Activated CD8-positive, alpha-beta T cell treated with anti-CD3 and anti-CD28 coated beads for 36 hours (primary cell): ENCODE data around the gene JOSD1. TPM values are rescaled to one million over a fixed set of nuclear protein-coding genes. Genes with fewer than 3 reads are reported as not detected.

Experiments
- ATAC-seq: fragments of 200-7000 bp; cut with Tn5 transposase; one replicate; pipeline ENCODE4 v1.10.0; 2021; ENCODE audit warnings: mild to moderate bottlenecking, moderate library complexity
- CTCF ChIA-PET: fragments of 350-600 bp; sonication (Branson Sonifier 250); formaldehyde crosslinking; loops from one replicate; lab custom pipeline; 2021; ENCODE audit warnings: antibody characterized with exemption; lab: Charles Lee
- POLR2A ChIA-PET: fragments of 350-600 bp; sonication (Branson Sonifier 250); formaldehyde crosslinking; loops from one replicate; lab custom pipeline; 2021; ENCODE audit warnings: antibody characterized with exemption; lab: Charles Lee
- DNase-seq: peaks from one replicate; pipeline ENCODE4 v3.0.0-alpha.2; 2020
- H3K27ac Mint-ChIP-seq: one replicate; pipeline ENCODE4 v1.8.0; 2021; ENCODE audit warnings: mild to moderate bottlenecking, mixed read lengths
- H3K27me3 Mint-ChIP-seq: one replicate; pipeline ENCODE4 v1.8.0; 2021; ENCODE audit warnings: mixed read lengths
- H3K36me3 Mint-ChIP-seq: one replicate; pipeline ENCODE4 v1.8.0; 2021; ENCODE audit warnings: low read depth, mixed read lengths
- H3K4me1 Mint-ChIP-seq: one replicate; pipeline ENCODE4 v1.8.0; 2021; ENCODE audit warnings: low read depth, mixed read lengths
- H3K4me3 Mint-ChIP-seq: one replicate; pipeline ENCODE4 v1.8.0; 2021; ENCODE audit warnings: mild to moderate bottlenecking, moderate library complexity, mixed read lengths
- H3K9me3 Mint-ChIP-seq: one replicate; pipeline ENCODE4 v1.8.0; 2021; ENCODE audit warnings: mixed read lengths
- CTCF ChIP-seq: fragments of 200-600 bp; IDR thresholded peaks from one replicate; pipeline ENCODE4 v1.8.0; 2022; ENCODE audit warnings: antibody characterized with exemption, mild to moderate bottlenecking
- intact Hi-C: fragments of 100-400 bp; cut with micrococcal nuclease; formaldehyde crosslinking; loops from one replicate; pipeline ENCODE4 v1.10.0; 2022
- total RNA-seq, 2 experiments: library from RNA; stranded (reverse); gene quantifications; one replicate each; pipeline ENCODE4 v1.2.3, GENCODE V29; 2021

JOSD1 gene
- total RNA-seq, 2 experiments from 2014 or later = 84.7 to 88.1 TPM

- Mint-ChIP-seq H3K9me3 (no peaks in the 10 kb centered on the region), H3K4me3 (no peak overlapping the region), H3K27me3 (no peaks in the 10 kb centered on the region), H3K4me1 (peaks cover 28% of the 10 kb centered on the region), H3K27ac (peak overlapping the region; percentile 78), H3K36me3 (peaks cover 69% of the 10 kb centered on the region)
- intact Hi-C loops = no loop called here
- ATAC-seq (no peak), DNase-seq (no peak)
- ChIA-PET POLR2A (interaction anchor here (40.0 kb wide), 1 partner anchor 21 kb away, joined by 905 read pairs; the partner anchor contains the start of gene GTPBP1), CTCF (interaction anchor here (4.0 to 4.5 kb wide), 2 partner anchors 12 to 20 kb away, joined by 15 to 33 read pairs; no protein-coding TSS in a partner anchor)
- TF ChIP-seq CTCF = no peak
Measured at GRCh38 chr22:38744981-38745380, 44.2 kb upstream of the JOSD1 start.

GRCh38 chr22:38742176-38742942 is 41.6 kb upstream of the JOSD1 start:
- intact Hi-C loops = no loop called here
- no peak for DNase-seq
- POLR2A ChIA-PET = interaction anchor here (40.0 to 41.0 kb wide), 2 partner anchors 1 to 18 kb away, joined by 905 read pairs; partner anchors contain the start of genes GTPBP1 and SUN2
- H3K9me3 Mint-ChIP-seq = no peaks in the 10 kb centered on the region
- H3K4me3 Mint-ChIP-seq = no peak overlapping the region
- ATAC-seq = no peak
- H3K27ac Mint-ChIP-seq = peak overlapping the region; percentile 52
- H3K4me1 Mint-ChIP-seq = peaks cover 24% of the 10 kb centered on the region
- CTCF ChIA-PET = interaction anchor here (0.7 to 2.4 kb wide), 4 partner anchors 9 to 17 kb away, joined by 3 to 18 read pairs (median 3); no protein-coding TSS in a partner anchor
- H3K27me3 Mint-ChIP-seq = no peaks in the 10 kb centered on the region
- no peak for TF ChIP-seq CTCF
- peaks cover 63% of the 10 kb centered on the region for H3K36me3 Mint-ChIP-seq

- intact Hi-C loops = no loop called here
- Mint-ChIP-seq H3K4me3 (no peak overlapping the region), H3K27ac (peak overlapping the region; percentile 63), H3K36me3 (peaks cover 70% of the 10 kb centered on the region), H3K4me1 (peaks cover 29% of the 10 kb centered on the region), H3K9me3 (no peaks in the 10 kb centered on the region), H3K27me3 (no peaks in the 10 kb centered on the region)
- CTCF ChIA-PET = interaction anchor here (1.3 to 2.4 kb wide), 2 partner anchors 8 to 16 kb away, joined by 3 to 18 read pairs; no protein-coding TSS in a partner anchor
- POLR2A ChIA-PET = interaction anchor here (40.0 to 41.0 kb wide), 2 partner anchors 0 to 18 kb away, joined by 905 read pairs; partner anchors contain the start of genes GTPBP1 and SUN2
- no peak for TF ChIP-seq CTCF
- ATAC-seq (no peak), DNase-seq (no peak)
Measured at GRCh38 chr22:38741576-38741975, 40.8 kb upstream of the JOSD1 start.

GRCh38 chr22:38741166-38741565 is 40.4 kb upstream of the JOSD1 start:
- intact Hi-C loops = no loop called here
- ChIA-PET POLR2A (interaction anchor here (40.0 to 41.0 kb wide), 2 partner anchors 1 to 17 kb away, joined by 905 read pairs; partner anchors contain the start of genes GTPBP1 and SUN2), CTCF (interaction anchor here (1.3 to 2.4 kb wide), 2 partner anchors 7 to 16 kb away, joined by 3 to 18 read pairs; no protein-coding TSS in a partner anchor)
- peak overlapping the region; percentile 63 for H3K27ac Mint-ChIP-seq
- no peaks in the 10 kb centered on the region for H3K27me3 Mint-ChIP-seq
- no peaks in the 10 kb centered on the region for H3K9me3 Mint-ChIP-seq
- TF ChIP-seq CTCF = no peak
- H3K4me3 Mint-ChIP-seq = no peak overlapping the region
- ATAC-seq = no peak
- peaks cover 71% of the 10 kb centered on the region for H3K36me3 Mint-ChIP-seq
- peaks cover 31% of the 10 kb centered on the region for H3K4me1 Mint-ChIP-seq
- no peak for DNase-seq
